Osteoblast (primary cell): Measurements from ENCODE around the gene RPS6KA5. TPM values are rescaled to one million over a fixed set of nuclear protein-coding genes. Genes with fewer than 3 reads are reported as not detected.
A peak's percentile ranks its signal among the peaks of the same experiment; 100 is the strongest.

ENCODE experiments used
- DNase-seq: peaks from one replicate; pipeline ENCODE4 v3.0.0; 2011; ENCODE audit warnings: low spot score, mixed read lengths; ENCODE audit not compliant: insufficient read length; ENCODE audit errors: missing footprints
- H2AFZ ChIP-seq: 2 replicates; pipeline ENCODE4 v1.6.0; 2011; ENCODE audit warnings: mild to moderate bottlenecking, low read length
- H3K27ac ChIP-seq: 2 replicates; pipeline ENCODE4 v1.5.1; 2011; ENCODE audit warnings: mild to moderate bottlenecking, low read depth, low read length, moderate library complexity
- H3K27me3 ChIP-seq: 2 replicates; pipeline ENCODE4 v1.6.0; 2012; ENCODE audit warnings: mild to moderate bottlenecking, control low read depth, inconsistent platforms, low read length, moderate library complexity; ENCODE audit not compliant: insufficient read depth
- H3K36me3 ChIP-seq: 2 replicates; pipeline ENCODE4 v1.5.1; 2011; ENCODE audit warnings: mild to moderate bottlenecking, low read length, control low read depth, moderate library complexity; ENCODE audit not compliant: insufficient read depth
- H3K4me1 ChIP-seq: 2 replicates; pipeline ENCODE4 v1.5.1; 2011; ENCODE audit warnings: mild to moderate bottlenecking, low read length, control low read depth, moderate library complexity; ENCODE audit not compliant: insufficient read depth
- H3K4me2 ChIP-seq: 2 replicates; pipeline ENCODE4 v1.6.0; 2011; ENCODE audit warnings: mild to moderate bottlenecking, low read length; ENCODE audit not compliant: insufficient read depth
- H3K4me3 ChIP-seq: fragments of 200-600 bp; sonication (generic); 3 replicates; pipeline ENCODE4 v1.5.1; 2012; ENCODE audit warnings: mild to moderate bottlenecking, low read length, inconsistent platforms; ENCODE audit not compliant: insufficient read depth
- H3K79me2 ChIP-seq: 2 replicates; pipeline ENCODE4 v1.6.0; 2012; ENCODE audit warnings: mild to moderate bottlenecking, low read length, control low read depth, inconsistent platforms; ENCODE audit not compliant: insufficient read depth
- H3K9me3 ChIP-seq: 2 replicates; pipeline ENCODE4 v1.5.1; 2011; ENCODE audit warnings: low read depth, low read length, control low read depth
- H4K20me1 ChIP-seq: 2 replicates; pipeline ENCODE4 v1.6.0; 2012; ENCODE audit warnings: mild to moderate bottlenecking, low read length, control low read depth; ENCODE audit not compliant: insufficient read depth
- total RNA-seq: library from RNA; depleted of rRNA; stranded (reverse); fragments of >200 nt; gene quantifications from 2 replicates; pipeline ENCODE4 v1.2.3, GENCODE V29; 2012
- TF ChIP-seq, protein P1 (sequence below): IDR thresholded peaks from 2 replicates; pipeline ENCODE4 v1.5.1; 2011; ENCODE audit warnings: mild to moderate bottlenecking, low read depth, low read length, moderate library complexity; ENCODE audit errors: extremely low read depth

RPS6KA5 gene
- total RNA-seq, 1 donor, result 1.4 TPM

DNA sequence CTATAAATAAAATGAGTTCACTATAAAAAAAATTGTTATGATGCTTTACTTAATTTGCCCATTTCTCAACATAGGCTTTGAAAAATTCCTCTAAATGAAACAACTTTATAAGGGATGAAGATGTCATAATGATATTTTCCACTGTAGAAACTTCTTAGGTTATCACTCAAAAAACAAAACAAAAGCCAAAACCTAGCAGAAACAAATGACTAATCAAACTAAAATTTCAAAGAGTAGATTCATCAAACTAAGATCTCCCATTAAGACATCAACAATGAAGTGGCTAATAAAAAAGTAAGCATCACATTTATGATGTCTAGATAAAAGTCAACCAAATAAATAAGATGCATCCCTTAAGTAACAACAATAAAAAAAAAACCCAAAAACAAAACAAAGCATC, 207.3 kb downstream of the RPS6KA5 start:
- no peak overlapping the region for H3K4me2 ChIP-seq
- H3K27ac ChIP-seq, result no peak overlapping the region
- H3K4me1 ChIP-seq, result peaks cover 4% of the 10 kb centered on the region
- no peaks in the 10 kb centered on the region for H3K9me3 ChIP-seq
- TF ChIP-seq, protein P1, sequence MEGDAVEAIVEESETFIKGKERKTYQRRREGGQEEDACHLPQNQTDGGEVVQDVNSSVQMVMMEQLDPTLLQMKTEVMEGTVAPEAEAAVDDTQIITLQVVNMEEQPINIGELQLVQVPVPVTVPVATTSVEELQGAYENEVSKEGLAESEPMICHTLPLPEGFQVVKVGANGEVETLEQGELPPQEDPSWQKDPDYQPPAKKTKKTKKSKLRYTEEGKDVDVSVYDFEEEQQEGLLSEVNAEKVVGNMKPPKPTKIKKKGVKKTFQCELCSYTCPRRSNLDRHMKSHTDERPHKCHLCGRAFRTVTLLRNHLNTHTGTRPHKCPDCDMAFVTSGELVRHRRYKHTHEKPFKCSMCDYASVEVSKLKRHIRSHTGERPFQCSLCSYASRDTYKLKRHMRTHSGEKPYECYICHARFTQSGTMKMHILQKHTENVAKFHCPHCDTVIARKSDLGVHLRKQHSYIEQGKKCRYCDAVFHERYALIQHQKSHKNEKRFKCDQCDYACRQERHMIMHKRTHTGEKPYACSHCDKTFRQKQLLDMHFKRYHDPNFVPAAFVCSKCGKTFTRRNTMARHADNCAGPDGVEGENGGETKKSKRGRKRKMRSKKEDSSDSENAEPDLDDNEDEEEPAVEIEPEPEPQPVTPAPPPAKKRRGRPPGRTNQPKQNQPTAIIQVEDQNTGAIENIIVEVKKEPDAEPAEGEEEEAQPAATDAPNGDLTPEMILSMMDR, result no peak
- H3K79me2 ChIP-seq, result no peaks in the 10 kb centered on the region
- peaks cover 4% of the 10 kb centered on the region for H3K27me3 ChIP-seq
- H3K36me3 ChIP-seq, result no peaks in the 10 kb centered on the region
- no peaks in the 10 kb centered on the region for H4K20me1 ChIP-seq
- no peak overlapping the region for H2AFZ ChIP-seq
- no peak for DNase-seq
- no peak overlapping the region for H3K4me3 ChIP-seq

DNA sequence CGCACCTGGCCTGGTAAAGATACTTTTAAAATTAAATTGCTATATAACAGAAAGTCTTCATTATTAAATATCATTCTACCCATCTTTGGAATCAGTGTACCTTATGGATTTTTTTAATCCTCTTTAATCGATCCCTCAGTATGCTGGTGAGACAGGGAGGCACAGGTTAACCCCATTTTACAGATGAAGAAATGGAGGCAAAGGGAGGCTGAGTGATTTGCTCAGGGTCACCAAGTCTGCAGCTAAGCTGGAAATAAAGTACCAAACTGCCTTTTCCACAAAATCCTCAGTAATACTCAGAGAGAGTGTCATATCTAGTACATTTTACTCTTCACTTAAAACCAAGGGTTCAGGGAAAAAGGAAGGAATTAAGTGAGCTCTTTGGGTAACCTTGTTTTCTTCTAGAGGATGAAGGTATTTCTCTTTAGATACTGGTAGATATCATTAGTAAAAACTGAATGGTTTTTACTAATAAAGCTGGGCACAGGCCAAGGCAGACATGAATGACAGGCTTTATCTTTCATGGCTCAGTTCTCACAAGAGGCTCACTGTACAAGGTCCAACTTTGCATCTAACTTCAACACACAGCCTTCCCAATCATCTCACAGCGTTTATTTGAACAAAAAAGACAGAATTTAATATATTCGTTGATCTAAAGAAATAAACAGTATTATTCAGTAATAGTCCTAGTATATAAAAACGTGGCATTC, 209.0 kb downstream of the RPS6KA5 start:
- no peaks in the 10 kb centered on the region for H3K36me3 ChIP-seq
- H3K79me2 ChIP-seq, result no peaks in the 10 kb centered on the region
- no peak for DNase-seq
- peaks cover 7% of the 10 kb centered on the region for H3K4me1 ChIP-seq
- no peak overlapping the region for H2AFZ ChIP-seq
- H4K20me1 ChIP-seq, result no peaks in the 10 kb centered on the region
- no peak overlapping the region for H3K4me2 ChIP-seq
- TF ChIP-seq, protein P1, result no peak
- H3K27me3 ChIP-seq, result peaks cover 4% of the 10 kb centered on the region
- H3K9me3 ChIP-seq, result no peaks in the 10 kb centered on the region
- H3K4me3 ChIP-seq, result no peak overlapping the region
- H3K27ac ChIP-seq, result no peak overlapping the region

DNA sequence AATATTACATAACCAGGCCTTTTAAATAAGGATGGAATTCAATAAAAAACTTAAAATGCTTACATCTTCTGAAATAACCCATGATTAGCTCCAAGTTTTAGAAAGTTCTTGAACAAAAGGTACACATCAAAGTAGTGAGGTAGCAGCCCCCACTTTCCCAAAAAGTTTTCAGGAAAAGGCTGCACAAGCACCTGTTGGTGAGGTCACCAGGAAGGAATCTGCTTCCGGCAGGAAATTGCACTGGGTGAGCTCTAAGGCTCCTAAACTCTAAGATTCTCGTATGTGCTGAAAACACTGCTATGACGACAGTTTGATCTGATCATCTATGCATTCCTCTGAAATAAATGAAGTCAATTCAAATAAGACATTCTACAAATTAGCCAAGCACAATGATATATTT, 210.0 kb downstream of the RPS6KA5 start:
- Histone ChIP-seq H3K79me2 (no peaks in the 10 kb centered on the region), H3K27ac (no peak overlapping the region), H3K4me1 (peaks cover 10% of the 10 kb centered on the region), H4K20me1 (no peaks in the 10 kb centered on the region), H3K4me3 (no peak overlapping the region), H2AFZ (no peak overlapping the region), H3K9me3 (no peaks in the 10 kb centered on the region), H3K27me3 (peaks cover 8% of the 10 kb centered on the region), H3K4me2 (peak overlapping the region; percentile 14), H3K36me3 (no peaks in the 10 kb centered on the region)
- TF ChIP-seq, protein P1, result no peak
- DNase-seq, result peak; percentile 49

DNA sequence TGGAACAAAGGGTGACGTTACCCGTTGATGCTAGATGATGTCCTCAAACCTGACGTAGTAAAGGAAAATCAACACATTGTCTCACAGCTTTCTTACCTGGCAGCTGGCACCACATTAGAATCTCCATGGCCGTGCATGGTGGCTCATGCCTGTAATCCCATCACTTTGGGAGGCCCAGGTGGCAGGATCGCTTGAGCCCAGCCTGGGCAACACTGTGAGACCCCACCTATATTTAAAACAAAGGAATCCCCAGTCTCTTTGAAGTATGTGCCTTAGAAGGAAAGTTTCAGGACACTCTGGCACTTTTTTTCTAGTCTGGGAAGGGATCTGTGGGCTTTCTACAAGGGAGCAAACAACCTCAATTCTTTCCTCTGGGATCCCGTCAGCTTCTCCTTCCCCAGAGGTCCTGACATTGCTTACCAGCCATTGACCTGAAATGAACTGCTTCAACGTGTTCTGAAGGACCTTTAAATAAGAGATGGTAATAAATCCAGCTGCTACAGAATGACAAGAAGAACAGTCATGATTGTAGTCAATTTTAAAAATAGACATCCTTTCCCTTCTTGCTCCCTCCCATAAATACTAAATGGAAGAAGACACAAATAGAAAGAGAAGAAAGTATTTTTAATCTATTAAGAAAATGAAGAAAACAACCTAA, 210.5 kb downstream of the RPS6KA5 start:
- Histone ChIP-seq H3K9me3 (no peaks in the 10 kb centered on the region), H4K20me1 (no peaks in the 10 kb centered on the region), H3K27me3 (peaks cover 8% of the 10 kb centered on the region), H3K4me1 (peaks cover 10% of the 10 kb centered on the region), H3K4me2 (no peak overlapping the region), H2AFZ (no peak overlapping the region), H3K36me3 (no peaks in the 10 kb centered on the region), H3K79me2 (no peaks in the 10 kb centered on the region), H3K4me3 (no peak overlapping the region), H3K27ac (no peak overlapping the region)
- no peak for DNase-seq
- TF ChIP-seq, protein P1, result no peak
